Measurements from ENCODE around the gene ASCL4.

DNA sequence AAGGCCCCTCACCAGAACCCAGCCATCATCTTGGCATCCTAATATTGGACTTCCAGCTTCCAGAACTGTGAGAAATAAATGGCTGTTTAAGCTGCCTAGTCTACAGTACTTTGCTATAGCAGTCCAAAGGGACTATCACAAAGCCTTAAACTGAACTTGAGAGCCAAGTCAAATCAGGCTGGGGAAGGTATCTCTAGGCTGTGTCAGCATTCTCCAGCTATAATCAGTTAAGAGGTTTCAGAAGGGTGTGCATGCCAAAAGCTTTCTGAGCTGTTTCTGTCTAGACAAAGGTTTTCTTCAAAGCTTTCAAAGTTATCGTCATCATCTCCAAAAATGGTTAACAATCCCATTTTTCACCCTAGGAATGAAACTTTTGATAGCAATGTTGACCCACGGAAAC is 7.6 kb downstream of the ASCL4 start:
- TF ChIP-seq, protein P1, sequence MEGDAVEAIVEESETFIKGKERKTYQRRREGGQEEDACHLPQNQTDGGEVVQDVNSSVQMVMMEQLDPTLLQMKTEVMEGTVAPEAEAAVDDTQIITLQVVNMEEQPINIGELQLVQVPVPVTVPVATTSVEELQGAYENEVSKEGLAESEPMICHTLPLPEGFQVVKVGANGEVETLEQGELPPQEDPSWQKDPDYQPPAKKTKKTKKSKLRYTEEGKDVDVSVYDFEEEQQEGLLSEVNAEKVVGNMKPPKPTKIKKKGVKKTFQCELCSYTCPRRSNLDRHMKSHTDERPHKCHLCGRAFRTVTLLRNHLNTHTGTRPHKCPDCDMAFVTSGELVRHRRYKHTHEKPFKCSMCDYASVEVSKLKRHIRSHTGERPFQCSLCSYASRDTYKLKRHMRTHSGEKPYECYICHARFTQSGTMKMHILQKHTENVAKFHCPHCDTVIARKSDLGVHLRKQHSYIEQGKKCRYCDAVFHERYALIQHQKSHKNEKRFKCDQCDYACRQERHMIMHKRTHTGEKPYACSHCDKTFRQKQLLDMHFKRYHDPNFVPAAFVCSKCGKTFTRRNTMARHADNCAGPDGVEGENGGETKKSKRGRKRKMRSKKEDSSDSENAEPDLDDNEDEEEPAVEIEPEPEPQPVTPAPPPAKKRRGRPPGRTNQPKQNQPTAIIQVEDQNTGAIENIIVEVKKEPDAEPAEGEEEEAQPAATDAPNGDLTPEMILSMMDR (IDR thresholded peaks at IDR 0.05), result no peak
- TF ChIP-seq POLR2A (IDR thresholded peaks at IDR 0.05), result no peak

Data from right lobe of liver (tissue), 4 donors.